PC-9 (cell line): ENCODE data around the gene TBC1D9B.

Source experiments
- EZH2 ChIP-seq: fragments of 200-600 bp; sonication (generic); IDR thresholded peaks from 2 replicates; pipeline ENCODE4 v1.8.0; 2017; ENCODE audit warnings: antibody characterized with exemption, low read depth
- TF ChIP-seq, protein P1 (sequence below): fragments of 200-600 bp; sonication (generic); conservative IDR thresholded peaks from 2 replicates; pipeline ENCODE4 v1.6.1; 2017; ENCODE audit warnings: mixed run types, antibody characterized with exemption, mild to moderate bottlenecking, moderate library complexity

DNA sequence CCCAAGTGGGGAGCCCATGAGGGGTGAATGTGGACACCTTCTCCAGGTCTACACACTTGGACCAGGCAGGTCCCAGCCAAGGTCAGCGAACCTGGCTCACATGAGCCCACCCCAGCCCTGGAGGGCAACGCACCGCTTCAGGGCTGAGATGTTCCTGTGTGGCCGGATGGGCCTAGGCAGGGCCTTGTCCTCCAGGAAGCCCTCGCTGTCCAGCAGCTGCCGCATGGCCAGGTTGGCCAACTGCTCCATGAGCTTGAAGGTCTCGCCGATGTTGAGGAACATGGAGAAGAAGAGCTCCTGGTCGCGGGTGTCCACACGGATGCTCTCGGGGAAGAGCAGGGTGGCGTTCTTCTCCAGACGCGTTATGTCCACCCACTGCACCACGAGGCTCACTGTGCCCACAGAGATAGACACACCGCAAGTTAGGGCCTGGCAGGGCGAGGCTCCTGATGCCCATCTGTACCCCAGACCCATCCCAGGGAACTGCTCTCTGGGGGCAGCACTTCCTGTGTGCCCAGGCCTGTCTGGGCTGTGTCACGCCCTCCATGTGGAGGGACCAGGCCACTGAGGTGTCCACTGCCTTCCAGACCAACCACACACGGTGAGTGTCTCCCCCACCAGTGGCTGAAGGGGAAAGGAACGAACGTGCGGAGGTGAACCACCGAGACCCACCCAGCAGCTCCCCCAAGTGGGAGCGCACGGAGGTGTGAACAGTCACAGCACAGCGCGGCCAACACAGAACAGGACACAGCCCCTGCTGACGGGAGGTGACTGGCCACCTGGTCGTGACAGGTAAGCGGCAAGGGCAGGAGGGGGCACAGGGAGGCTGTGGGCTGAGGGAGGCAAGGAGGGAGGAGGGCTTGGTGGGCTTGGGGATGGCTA lies 14.4 kb downstream of the TBC1D9B start:
- TF ChIP-seq, protein P1, sequence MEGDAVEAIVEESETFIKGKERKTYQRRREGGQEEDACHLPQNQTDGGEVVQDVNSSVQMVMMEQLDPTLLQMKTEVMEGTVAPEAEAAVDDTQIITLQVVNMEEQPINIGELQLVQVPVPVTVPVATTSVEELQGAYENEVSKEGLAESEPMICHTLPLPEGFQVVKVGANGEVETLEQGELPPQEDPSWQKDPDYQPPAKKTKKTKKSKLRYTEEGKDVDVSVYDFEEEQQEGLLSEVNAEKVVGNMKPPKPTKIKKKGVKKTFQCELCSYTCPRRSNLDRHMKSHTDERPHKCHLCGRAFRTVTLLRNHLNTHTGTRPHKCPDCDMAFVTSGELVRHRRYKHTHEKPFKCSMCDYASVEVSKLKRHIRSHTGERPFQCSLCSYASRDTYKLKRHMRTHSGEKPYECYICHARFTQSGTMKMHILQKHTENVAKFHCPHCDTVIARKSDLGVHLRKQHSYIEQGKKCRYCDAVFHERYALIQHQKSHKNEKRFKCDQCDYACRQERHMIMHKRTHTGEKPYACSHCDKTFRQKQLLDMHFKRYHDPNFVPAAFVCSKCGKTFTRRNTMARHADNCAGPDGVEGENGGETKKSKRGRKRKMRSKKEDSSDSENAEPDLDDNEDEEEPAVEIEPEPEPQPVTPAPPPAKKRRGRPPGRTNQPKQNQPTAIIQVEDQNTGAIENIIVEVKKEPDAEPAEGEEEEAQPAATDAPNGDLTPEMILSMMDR, result no peak
- no peak for TF ChIP-seq EZH2
